ENCODE measurements around the gene GGA2. TPM values are rescaled to one million over a fixed set of nuclear protein-coding genes. Genes with fewer than 3 reads are reported as not detected.
A peak's percentile ranks its signal among the peaks of the same experiment; 100 is the strongest.

GGA2 gene
- total and polyA plus RNA-seq, 8 donors: 42.4 to 93.3 (median 67.0) TPM

DNA sequence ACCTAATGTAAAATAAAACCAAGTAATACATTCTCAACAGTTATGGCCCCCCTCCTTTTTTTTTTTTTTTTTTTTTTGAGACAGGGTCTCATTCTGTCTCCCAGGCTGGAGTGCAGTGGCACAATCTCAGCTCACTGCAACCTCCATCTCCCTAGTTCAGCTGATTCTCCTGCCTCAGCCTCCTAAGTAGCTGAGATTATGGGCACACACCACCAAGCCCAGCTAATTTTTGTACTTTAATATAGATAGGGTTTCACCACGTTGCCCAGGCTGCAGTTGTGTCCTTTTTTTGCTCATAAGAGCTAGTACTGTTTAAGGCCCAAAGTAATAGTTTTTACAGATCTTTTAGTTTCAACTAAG lies 28.6 kb upstream of the GGA2 start:
- Histone ChIP-seq H3K27me3 (no peaks in the 10 kb centered on the region), H3K27ac (no peak overlapping the region), H3K9me3 (no peaks in the 10 kb centered on the region), H3K4me3 (no peak overlapping the region), H3K4me1 (no peaks in the 10 kb centered on the region), H3K36me3 (peaks cover 0 to 18% (median 12%) of the 10 kb centered on the region in 3 donors)
- WGBS, 2 donors: 96% methylated on average over 1 of the region's 1 CpG
- TF ChIP-seq, protein P1, sequence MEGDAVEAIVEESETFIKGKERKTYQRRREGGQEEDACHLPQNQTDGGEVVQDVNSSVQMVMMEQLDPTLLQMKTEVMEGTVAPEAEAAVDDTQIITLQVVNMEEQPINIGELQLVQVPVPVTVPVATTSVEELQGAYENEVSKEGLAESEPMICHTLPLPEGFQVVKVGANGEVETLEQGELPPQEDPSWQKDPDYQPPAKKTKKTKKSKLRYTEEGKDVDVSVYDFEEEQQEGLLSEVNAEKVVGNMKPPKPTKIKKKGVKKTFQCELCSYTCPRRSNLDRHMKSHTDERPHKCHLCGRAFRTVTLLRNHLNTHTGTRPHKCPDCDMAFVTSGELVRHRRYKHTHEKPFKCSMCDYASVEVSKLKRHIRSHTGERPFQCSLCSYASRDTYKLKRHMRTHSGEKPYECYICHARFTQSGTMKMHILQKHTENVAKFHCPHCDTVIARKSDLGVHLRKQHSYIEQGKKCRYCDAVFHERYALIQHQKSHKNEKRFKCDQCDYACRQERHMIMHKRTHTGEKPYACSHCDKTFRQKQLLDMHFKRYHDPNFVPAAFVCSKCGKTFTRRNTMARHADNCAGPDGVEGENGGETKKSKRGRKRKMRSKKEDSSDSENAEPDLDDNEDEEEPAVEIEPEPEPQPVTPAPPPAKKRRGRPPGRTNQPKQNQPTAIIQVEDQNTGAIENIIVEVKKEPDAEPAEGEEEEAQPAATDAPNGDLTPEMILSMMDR (IDR thresholded peaks at IDR 0.05): no peak
- ATAC-seq: no peak
- FAIRE-seq: no peak
- no peak for DNase-seq
- intact Hi-C loops (cut with DNase I): no loop called here

GRCh38 chr16:23537390-23537789 lies 27.1 kb upstream of the GGA2 start:
- 72 to 76% methylated on average over 3 of the region's 3 CpGs for WGBS, 2 donors
- ATAC-seq: no peak
- H3K9me3 ChIP-seq: no peaks in the 10 kb centered on the region
- H3K4me1 ChIP-seq: no peaks in the 10 kb centered on the region
- H3K4me3 ChIP-seq: no peak overlapping the region
- intact Hi-C loops (cut with DNase I): no loop called here
- DNase-seq: no peak
- no peak for FAIRE-seq
- peaks cover 0 to 27% (median 12%) of the 10 kb centered on the region in 3 donors for H3K36me3 ChIP-seq
- TF ChIP-seq, protein P1 (IDR thresholded peaks at IDR 0.05): no peak
- H3K27me3 ChIP-seq: no peaks in the 10 kb centered on the region
- no peak overlapping the region for H3K27ac ChIP-seq

DNA sequence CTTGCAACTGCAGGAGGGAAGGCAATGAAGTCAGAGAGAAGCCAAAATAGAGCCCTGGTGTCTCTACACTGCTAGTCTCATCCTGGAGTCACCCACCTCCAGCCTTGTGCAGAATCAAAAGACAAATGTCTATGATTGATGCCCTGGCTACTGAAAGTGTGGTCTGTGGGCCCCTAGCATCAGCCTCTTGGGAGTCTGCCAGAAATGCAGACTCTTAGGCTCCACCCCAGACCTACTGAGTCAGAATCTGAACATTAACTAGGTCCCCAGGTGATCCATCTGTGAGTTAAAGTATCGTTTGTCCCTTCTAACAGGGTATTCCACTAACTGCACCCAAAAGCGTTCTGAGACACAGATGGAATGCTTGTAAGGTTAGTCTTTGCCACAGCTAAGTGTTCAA lies 25.6 kb upstream of the GGA2 start:
- Histone ChIP-seq H3K4me3 (no peak overlapping the region), H3K36me3 (peaks cover 0 to 34% (median 12%) of the 10 kb centered on the region in 3 donors), H3K9me3 (no peaks in the 10 kb centered on the region), H3K4me1 (no peaks in the 10 kb centered on the region), H3K27ac (no peak overlapping the region), H3K27me3 (no peaks in the 10 kb centered on the region)
- TF ChIP-seq, protein P1 (IDR thresholded peaks at IDR 0.05): no peak
- FAIRE-seq (no peak), ATAC-seq (no peak), DNase-seq (no peak)
- intact Hi-C loops (cut with DNase I): no loop called here
- WGBS, 2 donors: 60 to 68% methylated on average over 2 of the region's 2 CpGs

DNA sequence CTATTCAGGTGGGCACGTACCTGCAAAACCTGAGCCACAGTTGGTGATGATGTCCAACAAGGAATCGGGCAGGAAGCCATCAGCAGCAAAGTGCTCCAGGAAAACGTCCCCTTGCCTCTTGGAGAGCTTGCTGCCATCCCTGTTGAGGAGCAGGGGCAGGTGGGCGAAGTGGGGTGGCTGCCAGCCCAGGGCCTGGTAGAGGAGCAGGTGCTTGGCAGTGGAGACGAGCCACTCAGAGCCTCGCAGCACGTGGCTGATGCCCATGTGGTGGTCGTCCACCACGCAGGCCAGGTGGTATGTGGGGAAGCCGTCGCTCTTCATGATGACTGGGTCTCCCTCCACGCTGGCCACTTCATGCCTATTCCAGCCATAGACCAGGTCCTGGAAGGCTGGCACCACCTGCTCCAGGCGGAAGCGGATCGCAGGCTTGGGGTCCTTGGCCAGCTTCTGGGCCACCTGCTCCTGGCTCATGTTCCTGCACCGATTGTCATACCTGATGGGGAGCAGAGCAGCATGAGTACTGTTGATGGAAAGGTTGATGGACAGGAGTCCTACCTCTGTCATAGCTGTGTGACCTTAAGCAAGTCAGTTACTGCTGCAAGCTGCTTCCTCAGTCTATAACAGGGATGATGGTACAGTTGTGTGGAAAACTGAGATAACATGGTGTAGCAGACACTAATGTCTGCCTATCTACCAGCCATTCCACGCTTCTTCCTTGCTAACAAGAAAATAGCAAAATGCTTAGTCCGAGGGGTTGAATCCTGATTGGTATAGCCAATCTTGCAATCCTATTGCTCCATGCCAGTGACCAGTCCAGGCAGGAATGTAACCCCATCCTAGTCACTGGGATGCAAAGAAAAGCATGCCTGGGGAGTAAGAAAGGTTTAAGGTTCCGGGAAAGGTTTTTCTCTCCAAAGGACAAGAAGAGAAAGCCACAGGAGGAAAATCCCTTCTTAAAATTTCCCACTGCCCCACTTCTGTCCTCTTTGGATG lies 24.9 kb upstream of the GGA2 start:
- WGBS, 2 donors: 95 to 97% methylated on average over 19 of the region's 19 CpGs
- Histone ChIP-seq H3K4me3 (no peak overlapping the region), H3K9me3 (no peaks in the 10 kb centered on the region), H3K27me3 (no peaks in the 10 kb centered on the region), H3K36me3 (peaks cover 0 to 34% (median 12%) of the 10 kb centered on the region in 3 donors), H3K4me1 (no peaks in the 10 kb centered on the region), H3K27ac (no peak overlapping the region)
- no peak for FAIRE-seq
- TF ChIP-seq, protein P1 (IDR thresholded peaks at IDR 0.05): no peak
- ATAC-seq: no peak
- intact Hi-C loops (cut with DNase I): no loop called here
- DNase-seq: peak in 1 of 6 donors; percentile 69

DNA sequence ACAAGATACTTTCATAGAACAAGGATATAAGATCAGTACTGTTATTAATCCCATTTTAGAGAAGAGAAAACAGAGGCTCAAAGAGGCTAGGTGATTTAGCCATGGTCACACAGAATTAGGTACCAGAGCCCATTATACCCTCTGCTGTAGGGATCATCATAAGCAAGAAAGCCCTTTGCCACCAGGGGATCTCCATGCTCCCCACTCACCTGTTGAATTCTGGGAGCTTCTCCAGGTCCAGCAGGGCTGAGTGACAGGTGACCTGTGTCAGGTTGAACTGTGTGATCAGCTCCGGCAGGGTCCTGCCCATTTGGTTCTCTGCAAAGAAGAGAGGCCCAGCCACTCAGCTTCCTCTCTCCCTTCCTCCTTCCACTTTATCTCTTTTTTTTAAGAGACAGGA lies 22.2 kb upstream of the GGA2 start:
- H3K27me3 ChIP-seq: no peaks in the 10 kb centered on the region
- FAIRE-seq: no peak
- peaks cover 11 to 17% (median 17%) of the 10 kb centered on the region in 3 donors for H3K4me1 ChIP-seq
- no peak for ATAC-seq
- WGBS, 2 donors: 89 to 97% methylated on average over 1 of the region's 1 CpG
- no peaks in the 10 kb centered on the region for H3K9me3 ChIP-seq
- DNase-seq: no peak
- H3K4me3 ChIP-seq: no peak overlapping the region
- no peak overlapping the region for H3K27ac ChIP-seq
- intact Hi-C loops (cut with DNase I): no loop called here
- TF ChIP-seq, protein P1 (IDR thresholded peaks at IDR 0.05): no peak
- H3K36me3 ChIP-seq: peaks cover 0 to 34% (median 12%) of the 10 kb centered on the region in 3 donors

Data from pancreas (tissue), 10 donors.